Measurements from ENCODE around the gene ING3. TPM values are rescaled to one million over a fixed set of nuclear protein-coding genes. Genes with fewer than 3 reads are reported as not detected.

The ING3 gene
- total and polyA plus RNA-seq, 9 of the 15 experiments (the other 6 are each of a cell fraction or from before 2014, with no cell fraction given), result 22.8 to 233 (median 50.4) TPM

DNA sequence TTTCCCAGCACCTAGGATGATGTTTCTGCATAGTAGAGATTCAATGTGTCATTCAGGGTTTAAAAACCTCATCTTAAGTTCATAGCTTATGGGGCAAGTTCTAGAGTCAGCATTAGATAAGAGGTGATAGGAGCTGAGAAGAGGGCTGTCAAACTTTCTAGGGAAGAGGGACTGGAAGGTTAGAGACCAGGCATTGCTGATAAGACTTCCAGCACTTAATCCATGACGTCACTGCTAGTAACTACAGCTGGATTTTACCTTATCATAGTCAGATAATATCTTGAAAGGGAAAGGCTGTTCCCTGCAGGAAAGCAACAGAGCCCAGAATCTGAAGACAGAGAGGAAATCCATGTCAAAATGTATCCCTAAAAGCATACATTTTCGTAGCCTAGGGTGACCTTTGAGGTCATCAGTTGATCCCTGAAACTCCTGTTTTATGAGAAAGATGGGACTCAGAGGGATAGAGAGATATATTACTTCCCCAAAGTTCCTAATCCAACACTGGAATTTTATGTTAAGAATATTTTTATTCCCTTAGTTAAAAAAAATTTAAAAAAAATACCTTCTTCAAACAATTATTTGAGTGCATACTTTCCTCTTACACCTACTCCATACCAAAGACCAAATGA is 34.7 kb downstream of the ING3 start (continued):
- no peak for TF ChIP-seq DMBX1 (CRISPR knock-in tag; IDR thresholded peaks at IDR 0.05; ENCODE audit: borderline replicate concordance)
- no peak for TF ChIP-seq MXI1 (IDR thresholded peaks at IDR 0.05; ENCODE audit: low read depth, low read length)
- TF ChIP-seq COPS2 (conservative IDR thresholded peaks at IDR 0.05), result no peak
- no peak for TF ChIP-seq ZBED1 (IDR thresholded peaks at IDR 0.05)
- no peak for TF ChIP-seq NCOA2 (IDR thresholded peaks at IDR 0.05; ENCODE audit: partially characterized antibody in 2 of 2)
- TF ChIP-seq NFXL1 (CRISPR knock-in tag; IDR thresholded peaks at IDR 0.05), result no peak
- TF ChIP-seq SETDB1 (IDR thresholded peaks at IDR 0.05; ENCODE audit: low read length), result no peak
- TF ChIP-seq ZFX (CRISPR knock-in tag; IDR thresholded peaks at IDR 0.05), result no peak
- TF ChIP-seq ZNF583 (CRISPR knock-in tag; IDR thresholded peaks at IDR 0.05), result no peak; the same call in 1 of the 2 replicates
- 0 out of 2 replicates have a peak, but pooled peaks have one; percentile 69 for TF ChIP-seq HMG20A (CRISPR knock-in tag; conservative IDR thresholded peaks at IDR 0.05)
- TF ChIP-seq, protein P1, sequence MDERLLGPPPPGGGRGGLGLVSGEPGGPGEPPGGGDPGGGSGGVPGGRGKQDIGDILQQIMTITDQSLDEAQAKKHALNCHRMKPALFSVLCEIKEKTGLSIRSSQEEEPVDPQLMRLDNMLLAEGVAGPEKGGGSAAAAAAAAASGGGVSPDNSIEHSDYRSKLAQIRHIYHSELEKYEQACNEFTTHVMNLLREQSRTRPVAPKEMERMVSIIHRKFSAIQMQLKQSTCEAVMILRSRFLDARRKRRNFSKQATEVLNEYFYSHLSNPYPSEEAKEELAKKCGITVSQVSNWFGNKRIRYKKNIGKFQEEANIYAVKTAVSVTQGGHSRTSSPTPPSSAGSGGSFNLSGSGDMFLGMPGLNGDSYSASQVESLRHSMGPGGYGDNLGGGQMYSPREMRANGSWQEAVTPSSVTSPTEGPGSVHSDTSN (CRISPR knock-in tag; IDR thresholded peaks at IDR 0.05; ENCODE audit: low read depth), result no peak
- TF ChIP-seq, protein P1 (tag; conservative IDR thresholded peaks at IDR 0.05; ENCODE audit: low read depth), result 0 out of 2 replicates have a peak, but pooled peaks have one; percentile 10
- TF ChIP-seq, protein P2, sequence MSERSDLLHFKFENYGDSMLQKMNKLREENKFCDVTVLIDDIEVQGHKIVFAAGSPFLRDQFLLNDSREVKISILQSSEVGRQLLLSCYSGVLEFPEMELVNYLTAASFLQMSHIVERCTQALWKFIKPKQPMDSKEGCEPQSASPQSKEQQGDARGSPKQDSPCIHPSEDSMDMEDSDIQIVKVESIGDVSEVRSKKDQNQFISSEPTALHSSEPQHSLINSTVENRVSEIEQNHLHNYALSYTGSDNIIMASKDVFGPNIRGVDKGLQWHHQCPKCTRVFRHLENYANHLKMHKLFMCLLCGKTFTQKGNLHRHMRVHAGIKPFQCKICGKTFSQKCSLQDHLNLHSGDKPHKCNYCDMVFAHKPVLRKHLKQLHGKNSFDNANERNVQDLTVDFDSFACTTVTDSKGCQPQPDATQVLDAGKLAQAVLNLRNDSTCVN (CRISPR knock-in tag; IDR thresholded peaks at IDR 0.05), result 0 out of 2 replicates have a peak, but pooled peaks have one; percentile 33
- no peak for TF ChIP-seq ZNF146 (CRISPR knock-in tag; IDR thresholded peaks at IDR 0.05; ENCODE audit: unreplicated experiment)
- TF ChIP-seq YY1 (IDR thresholded peaks at IDR 0.05; ENCODE audit: borderline replicate concordance in 1 of 3, control insufficient read depth in 1 of 3, extremely low read depth in 1 of 3, insufficient read depth in 3 of 3, insufficient read length in 1 of 3, insufficient replicate concordance in 2 of 3, low read depth in 1 of 3, low read length in 2 of 3), result no peak
- no peak for TF ChIP-seq FOXP1 (CRISPR knock-in tag; IDR thresholded peaks at IDR 0.05)
- peak in 1 of 2 experiments; percentile 25; a peak in 2 of 4 replicates for TF ChIP-seq TBL1XR1 (IDR thresholded peaks at IDR 0.05; ENCODE audit: low read length in 2 of 2)
- no peak for TF ChIP-seq ZBTB8A (IDR thresholded peaks at IDR 0.05; ENCODE audit: partially characterized antibody)
- no peak for TF ChIP-seq ESRRB (CRISPR knock-in tag; IDR thresholded peaks at IDR 0.05; ENCODE audit: borderline replicate concordance)
- no peak for TF ChIP-seq PURB (CRISPR knock-in tag; IDR thresholded peaks at IDR 0.05; ENCODE audit: low read depth)
- no peak for TF ChIP-seq SP2 (IDR thresholded peaks at IDR 0.05; ENCODE audit: extremely low read depth, low read depth, low read length, poor library complexity, severe bottlenecking)
- TF ChIP-seq, protein P3, sequence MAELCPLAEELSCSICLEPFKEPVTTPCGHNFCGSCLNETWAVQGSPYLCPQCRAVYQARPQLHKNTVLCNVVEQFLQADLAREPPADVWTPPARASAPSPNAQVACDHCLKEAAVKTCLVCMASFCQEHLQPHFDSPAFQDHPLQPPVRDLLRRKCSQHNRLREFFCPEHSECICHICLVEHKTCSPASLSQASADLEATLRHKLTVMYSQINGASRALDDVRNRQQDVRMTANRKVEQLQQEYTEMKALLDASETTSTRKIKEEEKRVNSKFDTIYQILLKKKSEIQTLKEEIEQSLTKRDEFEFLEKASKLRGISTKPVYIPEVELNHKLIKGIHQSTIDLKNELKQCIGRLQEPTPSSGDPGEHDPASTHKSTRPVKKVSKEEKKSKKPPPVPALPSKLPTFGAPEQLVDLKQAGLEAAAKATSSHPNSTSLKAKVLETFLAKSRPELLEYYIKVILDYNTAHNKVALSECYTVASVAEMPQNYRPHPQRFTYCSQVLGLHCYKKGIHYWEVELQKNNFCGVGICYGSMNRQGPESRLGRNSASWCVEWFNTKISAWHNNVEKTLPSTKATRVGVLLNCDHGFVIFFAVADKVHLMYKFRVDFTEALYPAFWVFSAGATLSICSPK (IDR thresholded peaks at IDR 0.05; ENCODE audit: borderline replicate concordance), result no peak
- TF ChIP-seq SMARCC2 (IDR thresholded peaks at IDR 0.05; ENCODE audit: low read depth), result peak; percentile 74
- peak; percentile 66 for TF ChIP-seq CBFA2T2 (conservative IDR thresholded peaks at IDR 0.05)
